Stimulated activated CD4-positive, alpha-beta T cell treated with anti-CD3 and anti-CD28 coated beads, Interleukin-4, amount 100 ng/mL, for 48 hours (primary cell): ENCODE results near the gene MTPN.

Experiments
- DNase-seq, 2 donors: peaks; one replicate each; pipeline ENCODE4 v3.0.0-alpha.2; 2020; ENCODE audit warnings: low read depth in 2 of 2

The MTPN gene

DNA sequence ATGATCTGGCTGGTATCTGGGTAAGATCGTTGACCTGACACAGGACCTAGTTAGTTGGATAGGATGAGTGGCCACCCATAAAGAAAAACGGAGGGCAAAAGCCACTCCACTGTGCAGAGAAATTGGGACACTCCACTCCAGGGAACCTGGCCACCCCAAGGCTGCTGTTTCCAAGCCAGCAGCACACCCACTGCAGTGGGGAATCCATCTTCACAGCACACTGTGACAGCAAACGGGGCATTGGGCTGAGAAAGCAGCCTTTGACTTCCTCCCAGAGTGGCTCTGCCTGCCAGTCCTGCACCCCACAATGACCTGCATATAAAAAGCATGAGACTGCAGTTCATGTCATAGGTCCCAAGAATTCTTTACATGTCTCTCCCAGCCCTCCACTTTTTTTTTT, 52.9 kb downstream of the MTPN start:
- no peak for DNase-seq

DNA sequence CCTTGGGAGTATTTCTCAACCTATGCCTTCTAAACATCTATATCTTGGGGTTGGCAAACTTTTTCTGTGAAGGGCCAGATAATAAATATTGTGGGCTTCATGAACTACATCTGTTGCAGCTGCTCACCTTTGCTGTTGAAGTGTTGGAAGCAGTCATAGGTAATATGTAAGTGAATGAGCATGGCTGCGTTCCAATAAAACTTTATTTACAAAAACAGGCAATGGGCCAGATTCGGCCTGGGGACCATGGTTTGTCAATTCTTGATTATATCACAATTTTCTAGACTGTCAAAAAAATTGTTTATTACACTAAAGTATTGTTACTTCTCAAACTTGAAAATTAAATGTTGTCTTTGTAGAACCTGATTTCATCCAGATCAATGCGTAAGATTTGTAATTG, 54.9 kb downstream of the MTPN start:
- no peak for DNase-seq

DNA sequence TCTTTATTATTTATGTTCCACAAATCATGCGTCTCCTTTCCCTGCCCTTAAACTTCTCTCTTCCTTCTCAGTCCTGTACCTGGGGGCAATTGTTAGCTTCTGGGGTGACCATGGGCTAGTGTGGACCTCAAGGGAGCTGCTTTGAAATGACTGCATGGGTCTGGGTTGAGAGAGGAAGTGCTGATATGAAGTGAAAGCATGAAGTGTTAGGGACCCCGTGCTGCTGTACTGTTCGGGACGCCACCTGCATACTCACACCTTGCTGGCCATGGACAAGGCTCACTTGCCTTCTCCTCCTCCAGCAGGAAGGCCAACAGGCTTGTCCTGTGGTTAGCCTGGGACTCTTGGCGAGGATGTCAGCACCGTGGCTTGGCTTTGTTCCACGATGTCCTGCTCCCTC, 56.7 kb downstream of the MTPN start:
- no peak for DNase-seq

DNA sequence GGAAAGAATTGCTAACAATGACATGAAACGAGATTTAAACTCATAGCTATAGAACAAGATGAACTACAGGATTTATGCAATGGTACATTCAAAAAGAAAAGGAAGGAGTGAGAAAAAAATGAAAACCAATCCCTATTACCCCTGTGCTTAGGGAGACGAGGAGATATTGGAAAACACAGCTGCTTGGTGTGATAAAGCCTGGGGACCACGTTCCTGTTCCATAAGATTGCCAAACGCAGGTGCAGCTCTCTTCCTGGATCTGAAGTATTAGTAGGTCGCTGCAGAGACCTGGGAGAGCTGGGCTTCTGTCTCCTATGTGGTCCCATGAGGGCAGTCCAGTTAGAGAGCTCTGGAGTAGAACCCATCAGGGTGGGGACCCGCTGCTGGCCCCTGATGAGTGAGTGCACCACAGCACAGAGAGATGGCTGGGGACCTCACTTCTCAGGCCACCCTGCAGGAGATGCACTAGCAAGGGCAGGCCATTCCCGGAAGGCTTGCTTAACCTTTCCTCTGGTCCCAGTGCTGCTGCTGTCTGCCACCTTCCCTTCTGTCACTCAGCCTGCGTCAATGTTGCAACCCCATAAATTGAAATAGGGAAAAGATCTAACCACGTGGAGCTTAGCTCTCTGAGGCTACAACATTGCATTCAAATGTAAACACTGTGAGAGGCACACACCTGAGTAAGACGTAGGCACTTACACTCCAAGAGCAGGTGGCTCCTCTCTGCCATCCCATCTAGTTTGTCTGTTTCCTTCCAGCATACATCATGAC, 57.9 kb downstream of the MTPN start:
- DNase-seq: no peak

DNA sequence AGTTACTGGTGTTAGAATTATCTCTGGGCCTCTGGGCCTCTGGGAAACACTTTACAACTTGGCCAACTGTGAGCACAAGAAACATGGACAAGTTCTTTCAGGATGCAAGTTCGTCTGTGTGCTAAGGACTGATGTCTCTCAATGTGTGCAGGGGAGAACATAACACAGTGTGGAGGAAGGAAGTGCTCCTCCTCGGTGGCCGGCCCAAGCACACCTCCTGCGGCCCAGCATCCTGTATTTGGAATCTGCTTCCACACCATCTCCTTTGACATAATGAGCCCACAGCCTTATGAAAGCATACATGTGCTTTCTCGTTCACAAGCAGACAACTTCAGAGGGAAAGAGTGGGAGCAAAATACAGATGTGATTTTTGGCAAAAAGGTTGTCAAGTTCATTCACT, 59.0 kb downstream of the MTPN start:
- no peak for DNase-seq

DNA sequence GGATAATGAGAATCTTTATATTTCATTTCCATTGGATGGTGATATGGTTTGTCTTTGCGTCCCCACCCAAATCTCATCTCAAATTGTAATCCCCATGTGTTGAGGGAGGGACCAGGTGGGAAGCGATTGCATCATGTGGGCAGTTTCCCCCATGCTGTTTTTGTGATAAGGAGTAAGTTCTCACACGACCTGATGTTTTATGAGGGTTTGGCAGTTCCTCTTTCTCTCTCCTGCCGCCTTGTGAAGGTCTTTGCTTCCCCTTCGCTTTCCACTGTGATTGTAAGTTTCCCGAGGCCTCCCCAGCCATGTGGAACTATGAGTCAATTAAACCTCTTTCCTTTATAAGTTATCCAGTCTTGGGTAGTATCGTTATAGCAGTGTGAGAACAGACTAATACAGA, 59.4 kb downstream of the MTPN start:
- DNase-seq: no peak

DNA sequence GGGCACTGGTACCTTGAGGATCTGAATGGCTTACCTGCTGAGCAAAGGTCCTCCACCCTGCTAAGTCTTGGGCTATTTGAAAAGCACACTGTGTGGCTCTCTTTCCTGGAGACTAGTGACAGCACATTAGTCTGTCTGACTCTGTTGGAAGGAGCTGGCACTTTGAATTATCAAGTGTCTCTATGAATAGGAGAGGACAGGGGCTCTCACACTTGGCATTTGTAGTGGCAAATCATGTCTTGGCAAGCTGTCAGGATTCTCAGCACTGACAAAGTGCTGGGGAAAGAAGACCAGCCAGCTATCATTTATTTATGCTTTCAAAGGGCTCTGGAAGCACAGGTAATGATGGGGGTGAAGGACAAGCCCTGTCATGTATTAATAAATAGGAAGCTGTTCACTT, 62.8 kb downstream of the MTPN start:
- DNase-seq: no peak

DNA sequence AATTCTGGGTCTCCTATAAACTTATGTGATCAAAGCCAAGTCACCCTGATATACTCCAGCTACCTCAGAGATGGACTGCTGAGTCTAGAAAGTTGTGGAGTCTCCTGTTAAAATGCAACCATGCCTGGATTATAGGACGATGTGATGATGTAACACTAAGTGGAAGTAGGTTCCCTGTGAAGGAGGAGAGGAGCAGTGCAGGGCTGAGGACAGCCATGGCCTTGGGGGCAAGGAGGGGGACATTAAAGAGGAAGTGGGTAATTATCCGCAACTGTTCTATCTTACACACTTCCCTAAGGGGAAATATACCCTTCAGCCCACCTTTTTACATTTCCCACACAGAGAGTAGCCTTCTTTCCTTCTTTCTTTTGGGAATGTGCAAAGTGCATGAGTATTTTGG, 63.8 kb downstream of the MTPN start:
- no peak for DNase-seq

DNA sequence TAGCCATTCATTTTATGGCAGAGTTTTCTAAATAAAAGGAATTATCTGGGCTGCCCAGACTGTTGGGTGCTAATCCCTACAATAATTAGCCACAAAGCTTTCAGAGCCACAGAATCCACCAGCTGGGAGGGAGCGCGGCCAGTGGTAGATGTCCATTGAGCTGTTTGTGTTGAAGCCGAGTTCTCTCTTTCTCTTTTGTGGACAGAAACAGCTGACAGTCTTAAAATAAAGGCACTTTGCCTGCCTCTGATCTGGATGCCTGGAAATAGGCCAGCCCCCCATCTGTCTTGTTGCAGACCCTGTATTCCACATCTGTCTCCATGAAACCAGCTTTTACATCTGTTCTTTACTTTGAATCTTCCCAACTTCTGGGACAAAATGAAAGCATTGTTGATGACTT, 66.1 kb downstream of the MTPN start:
- no peak for DNase-seq

DNA sequence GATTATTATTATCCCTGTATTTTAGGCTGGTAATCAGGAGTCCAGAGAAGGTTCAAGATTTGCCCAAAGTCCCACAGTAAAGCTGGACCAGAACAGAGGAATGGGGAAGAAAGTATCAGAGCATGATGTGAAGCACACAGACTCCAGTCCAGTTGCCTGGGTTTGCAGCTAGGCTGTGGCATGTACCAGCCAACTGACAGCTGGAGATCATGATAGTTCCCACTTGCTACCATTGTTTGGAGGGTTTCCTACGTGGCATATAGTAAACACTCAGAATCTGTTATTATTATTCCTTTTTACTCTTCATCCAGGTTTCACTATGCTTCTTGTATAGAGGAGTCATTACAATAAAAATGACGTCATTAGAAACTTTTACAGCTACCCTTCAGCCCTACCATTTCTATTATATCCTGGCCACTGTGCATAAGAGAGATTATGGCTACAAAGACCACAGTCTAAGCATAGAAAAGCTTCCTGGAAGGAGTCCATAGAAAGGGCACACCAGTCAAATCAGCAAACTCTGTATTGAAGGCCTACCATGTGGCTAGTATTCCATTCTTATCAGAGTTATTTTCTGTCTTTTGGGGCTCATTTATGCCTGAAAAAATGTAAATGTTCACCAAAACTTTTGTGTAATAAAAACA, 66.6 kb downstream of the MTPN start:
- no peak for DNase-seq

DNA sequence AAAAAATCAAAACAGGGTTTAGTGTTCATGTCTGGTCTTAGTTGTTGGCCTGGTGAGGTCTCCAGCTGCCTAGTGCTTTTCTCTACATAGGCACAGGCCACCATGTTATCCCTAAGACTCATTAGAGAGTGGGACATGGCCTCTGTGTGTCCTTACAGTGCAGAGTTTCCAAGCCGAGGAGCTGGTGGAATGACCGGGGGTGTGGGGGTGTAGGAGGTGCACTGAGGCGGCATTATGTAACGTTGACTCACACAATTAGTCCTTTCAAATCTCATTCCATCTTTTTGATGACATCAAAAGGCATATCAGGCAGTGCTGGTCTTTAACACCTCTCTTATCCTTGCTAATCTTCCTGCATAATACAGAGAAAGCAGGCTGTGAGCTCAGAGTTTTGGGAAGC, 71.3 kb downstream of the MTPN start:
- DNase-seq: no peak

DNA sequence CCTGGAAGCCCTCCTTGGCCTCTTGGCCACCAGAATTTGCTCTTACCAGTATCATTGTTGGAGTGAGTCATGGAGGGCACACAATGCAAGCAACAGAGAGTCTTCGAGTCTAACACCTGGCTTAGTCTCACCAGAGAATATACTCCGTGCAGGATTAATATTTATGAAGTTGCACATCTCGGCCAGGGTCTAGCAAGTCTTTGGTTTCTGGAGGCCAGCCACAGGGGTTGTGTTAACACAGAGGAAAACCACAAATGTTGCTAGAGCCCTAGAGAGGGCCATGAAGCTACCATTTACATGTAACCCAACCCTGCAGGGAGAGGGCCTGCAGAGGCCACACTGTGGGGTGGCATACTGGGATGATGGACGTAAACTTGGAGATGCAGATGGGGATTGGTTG, 71.8 kb downstream of the MTPN start:
- DNase-seq: no peak

DNA sequence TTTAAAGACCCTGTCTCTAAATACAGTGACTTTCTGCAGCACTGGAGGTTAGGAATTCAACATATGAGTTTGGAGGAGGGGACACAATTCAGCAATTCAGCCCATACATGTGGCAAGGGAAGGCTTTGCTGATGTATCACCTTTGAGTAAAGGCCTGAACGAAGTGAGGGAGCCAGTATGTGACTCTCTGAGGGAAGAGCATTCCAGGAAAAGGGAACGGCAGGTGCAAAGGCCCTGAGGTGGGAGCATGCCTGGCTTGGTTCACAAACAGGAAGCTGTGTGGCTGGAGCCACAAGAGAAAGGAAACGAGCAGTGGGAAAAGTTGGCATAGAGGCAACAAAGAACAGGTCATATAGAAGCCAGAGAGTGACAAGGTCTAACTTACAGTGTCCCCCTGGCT, 72.9 kb downstream of the MTPN start:
- no peak for DNase-seq

DNA sequence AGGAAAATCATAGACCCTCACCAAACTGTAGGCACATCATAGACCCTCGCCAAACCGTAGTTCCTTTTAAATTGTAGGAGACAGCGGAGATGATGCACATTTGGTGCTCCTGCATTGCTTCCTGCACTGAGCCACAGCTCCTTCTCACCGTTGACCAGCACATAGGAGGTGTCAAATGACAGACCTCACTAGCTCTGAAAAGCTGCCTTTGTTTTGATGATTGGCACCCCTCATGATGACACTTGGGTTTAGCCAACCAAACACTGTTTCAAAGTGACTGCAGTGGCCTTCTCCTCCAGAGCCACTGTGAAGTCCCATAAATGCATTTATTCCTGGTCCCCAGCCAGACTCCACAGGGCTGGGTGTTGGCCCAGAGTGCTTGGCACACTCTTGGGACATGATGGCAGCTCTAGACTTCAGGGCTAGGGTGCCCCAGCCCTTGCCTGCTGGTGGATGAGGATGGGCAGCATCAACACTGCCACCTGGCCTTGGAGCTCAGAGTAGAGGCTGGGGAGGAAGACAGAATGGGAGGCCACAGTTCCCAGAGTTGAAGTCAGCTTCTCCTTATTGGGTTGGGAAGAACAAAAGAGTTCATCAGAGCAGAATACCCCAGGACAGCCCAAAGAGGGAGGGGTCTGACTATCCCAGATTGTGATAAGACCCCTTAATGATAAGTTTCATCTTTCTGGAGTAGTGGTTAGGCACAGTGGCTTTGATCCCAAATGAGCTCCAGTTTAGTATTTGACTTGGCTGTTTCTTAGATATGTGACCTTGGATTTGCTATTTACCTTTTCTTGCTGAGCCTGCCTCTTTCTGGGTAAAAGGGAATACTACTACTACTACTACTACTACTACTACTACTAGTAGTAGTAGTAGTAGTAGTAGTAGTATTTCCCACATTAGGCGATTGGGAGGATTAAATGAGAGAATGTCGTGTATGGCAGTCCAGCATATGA, 75.3 kb downstream of the MTPN start:
- no peak for DNase-seq

DNA sequence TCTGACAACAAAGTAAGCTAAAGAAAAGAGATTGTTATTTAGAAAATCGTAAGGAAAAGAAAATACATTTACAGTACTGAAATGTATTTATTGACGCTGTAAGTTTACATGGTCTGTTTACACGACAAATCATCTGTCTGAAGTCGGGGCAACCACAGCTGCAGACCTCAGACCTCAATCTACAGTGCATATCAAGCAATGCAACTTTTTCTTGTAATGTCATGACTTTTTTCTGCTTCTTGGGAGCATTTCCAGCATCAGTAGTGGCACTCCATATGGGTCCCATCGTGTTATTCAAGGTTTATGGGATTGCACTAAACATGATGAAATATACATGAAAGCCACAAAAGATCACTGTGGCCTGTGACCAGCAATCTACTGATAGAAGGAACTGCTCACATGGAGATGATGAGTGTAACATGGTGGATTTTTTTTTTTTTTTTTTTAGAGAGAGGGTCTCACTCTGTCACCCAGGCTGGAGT, 77.1 kb downstream of the MTPN start:
- no peak for DNase-seq

DNA sequence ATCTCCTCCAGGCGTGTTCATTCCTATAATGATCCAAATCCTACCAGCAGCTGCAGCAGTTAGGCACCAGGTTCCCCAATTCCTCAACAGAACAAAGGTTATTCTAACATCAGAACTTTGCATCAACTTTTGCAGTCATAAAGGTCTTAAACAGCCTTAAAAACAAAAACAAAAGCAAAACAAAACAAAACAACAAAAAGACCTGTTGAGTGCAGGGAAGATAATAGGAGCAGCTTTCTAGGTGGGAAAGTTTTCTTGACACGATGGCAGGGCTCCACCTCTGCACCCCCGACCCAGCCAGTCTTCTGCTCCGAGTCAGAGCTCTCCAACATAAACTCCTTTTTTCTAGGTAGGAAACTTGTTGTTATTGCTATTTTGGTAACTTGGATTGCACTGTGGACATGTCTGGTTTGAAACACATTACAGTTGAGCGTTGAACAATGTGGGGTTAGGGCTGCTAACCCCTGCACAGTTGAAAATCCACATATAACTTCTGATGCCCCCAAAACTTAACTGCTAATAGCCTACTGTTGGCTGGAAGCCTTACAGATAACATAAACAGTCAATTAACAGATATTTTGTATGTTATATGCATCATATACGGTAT, 77.6 kb downstream of the MTPN start:
- no peak for DNase-seq

DNA sequence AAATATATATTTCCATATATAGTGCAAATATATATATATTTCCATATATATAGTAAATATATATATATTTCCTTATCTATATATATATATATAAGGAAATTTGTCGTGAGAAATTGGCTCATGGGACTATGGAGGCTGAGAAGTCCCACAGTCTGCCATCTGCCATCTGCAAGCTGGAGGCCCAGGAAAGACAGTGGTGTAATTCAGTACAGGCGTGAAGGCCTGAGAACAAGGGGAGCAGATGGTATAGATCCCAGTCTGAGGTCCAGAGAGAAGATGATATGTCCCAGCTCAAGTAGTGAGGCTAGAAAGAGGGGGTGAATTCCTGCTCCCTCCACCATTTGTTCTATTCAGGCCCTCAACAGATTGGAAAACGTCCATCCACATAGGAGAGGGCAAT, 78.9 kb downstream of the MTPN start:
- no peak for DNase-seq

DNA sequence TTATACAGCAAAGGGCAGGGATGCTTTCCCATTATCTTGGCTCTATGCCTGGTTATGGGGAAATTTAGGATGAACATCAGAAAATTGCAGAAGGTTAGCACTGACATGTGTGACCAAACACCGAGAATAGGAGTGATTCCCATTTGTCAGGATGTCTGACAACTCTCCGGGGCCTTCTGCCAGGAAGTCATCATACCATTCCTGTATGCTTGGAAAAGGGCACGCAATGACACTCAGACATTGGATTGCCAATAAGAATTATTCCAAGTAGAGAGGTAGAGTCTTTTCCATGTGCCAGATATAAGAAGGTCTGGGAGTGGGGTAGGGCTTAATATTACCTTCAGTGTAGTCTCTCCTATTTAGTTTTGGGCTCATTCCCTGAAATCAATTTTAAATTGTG, 82.3 kb downstream of the MTPN start:
- DNase-seq: no peak

DNA sequence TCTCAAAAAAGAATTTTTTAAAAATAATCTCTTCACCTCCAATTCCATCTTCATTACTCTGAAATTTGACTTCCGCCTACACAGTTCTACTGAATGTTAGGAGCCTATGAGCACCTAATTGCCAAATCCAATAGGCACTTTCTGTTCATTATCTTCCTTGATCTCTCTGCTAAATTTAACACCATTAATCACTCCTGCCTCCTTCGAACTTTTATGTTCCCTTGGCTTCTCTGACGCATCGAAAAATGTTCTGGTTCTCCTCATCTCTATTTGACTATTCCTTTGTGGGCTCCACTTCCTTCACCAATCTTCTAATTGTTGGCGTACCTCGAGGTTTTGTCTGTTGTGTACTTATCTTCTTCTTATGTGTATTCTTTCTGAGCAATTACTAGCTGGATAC, 87.3 kb downstream of the MTPN start:
- no peak for DNase-seq

DNA sequence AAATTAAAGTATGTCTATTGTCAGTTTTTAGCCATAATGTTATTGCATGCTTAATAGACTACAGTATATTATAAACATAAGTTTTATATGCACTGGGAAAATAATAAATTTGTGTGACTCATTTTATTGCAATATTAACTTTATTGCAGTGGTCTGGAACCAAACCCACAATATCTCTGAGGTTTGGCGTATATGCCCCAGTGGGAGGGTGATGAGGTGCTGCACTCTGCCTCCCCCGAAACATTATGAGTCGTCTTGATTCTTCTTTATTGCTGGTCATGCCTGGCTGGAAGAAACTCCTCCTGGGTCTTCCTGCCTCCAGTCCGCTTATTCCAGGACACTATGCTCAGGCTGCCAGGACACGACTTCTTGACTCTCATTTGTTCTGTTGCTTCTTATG, 88.4 kb downstream of the MTPN start:
- DNase-seq: no peak

DNA sequence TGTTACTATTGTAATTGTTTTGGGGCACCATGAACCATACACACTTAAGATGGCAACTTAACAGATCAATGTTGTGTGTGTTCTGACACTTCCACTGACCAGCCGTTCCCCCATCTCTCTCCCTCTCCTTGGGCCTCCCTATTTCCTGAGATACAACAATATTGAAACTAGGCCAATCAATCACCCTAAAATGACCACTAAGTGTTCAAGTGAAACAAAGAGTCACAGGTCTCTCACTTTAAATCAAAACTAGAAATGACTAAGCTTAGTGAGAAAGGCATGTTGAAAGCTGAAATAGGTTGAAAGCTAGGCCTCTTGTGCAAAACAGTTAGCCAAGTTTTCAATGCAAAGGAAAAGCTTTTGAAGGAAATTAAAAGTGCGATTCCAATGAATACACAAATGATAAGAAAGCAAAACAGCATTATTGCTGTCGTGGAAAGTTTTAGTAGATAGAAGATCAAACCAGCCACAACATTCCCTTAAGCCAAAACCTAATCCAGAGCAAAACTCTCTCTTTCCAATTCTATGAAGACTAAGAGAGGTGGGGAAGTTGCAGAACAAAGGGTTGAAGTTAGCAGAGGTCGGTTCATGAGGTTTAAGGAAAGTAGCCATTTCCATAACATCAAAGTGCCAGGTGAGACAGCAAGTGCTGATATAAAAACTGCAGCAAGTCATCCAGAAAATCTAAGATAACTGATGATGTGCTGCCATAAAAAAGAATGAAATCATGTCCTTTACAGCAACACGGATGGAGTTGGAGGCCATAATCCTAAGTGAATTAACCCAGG, 90.6 kb downstream of the MTPN start:
- no peak for DNase-seq
